ENCODE measurements around the gene GRAPL.
"Not testable (repeated sequence)": the region's sequence is repeated elsewhere in the genome, so short reads cannot be mapped to it uniquely, and the experiment has no call there.

GRAPL gene

DNA sequence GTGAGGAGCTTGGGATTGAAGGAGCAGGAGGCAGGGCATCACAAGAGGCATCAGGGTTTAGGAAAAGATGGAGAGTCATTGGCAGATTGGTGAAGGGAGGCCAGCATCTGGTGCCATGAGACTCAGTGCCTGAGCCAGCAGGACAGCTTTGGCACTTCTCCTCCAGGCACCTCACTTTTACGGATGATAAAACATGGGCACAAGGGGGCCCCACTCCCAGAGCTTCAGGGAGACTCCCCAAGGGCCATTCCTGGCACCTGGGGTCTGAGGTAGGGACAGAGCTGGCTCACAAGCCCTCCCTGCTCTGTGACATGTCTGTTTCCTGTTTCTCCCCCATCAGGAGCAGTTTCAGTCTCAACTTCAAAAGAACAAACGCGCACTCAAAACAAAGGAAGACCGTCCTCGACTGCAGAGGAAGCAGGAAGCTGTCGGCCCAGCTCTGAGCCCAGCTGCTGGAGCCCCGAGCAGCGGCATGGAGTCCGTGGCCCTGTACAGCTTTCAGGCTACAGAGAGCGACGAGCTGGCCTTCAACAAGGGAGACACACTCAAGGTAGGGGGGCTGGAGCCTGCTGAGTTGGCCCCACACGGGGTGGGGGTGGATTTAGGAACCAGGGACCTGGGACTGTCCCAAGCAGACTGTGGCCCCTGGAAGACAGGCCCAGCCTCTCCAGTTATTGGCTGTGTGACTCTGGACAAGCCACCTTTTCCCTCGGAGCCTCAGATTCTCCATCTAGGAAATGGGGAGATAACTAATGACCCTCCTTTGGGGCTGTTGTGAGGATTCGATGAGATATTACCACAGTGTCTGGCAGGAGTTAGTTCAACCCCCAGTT, at the start of gene GRAPL:
TSS of gene GRAPL (plus strand) at position 442 of the 833 bp plus-strand sequence. CDS start at position 473, 31 bp downstream.
- not testable (repeated sequence) for DNase-seq (ENCODE audit: low spot score)

DNA sequence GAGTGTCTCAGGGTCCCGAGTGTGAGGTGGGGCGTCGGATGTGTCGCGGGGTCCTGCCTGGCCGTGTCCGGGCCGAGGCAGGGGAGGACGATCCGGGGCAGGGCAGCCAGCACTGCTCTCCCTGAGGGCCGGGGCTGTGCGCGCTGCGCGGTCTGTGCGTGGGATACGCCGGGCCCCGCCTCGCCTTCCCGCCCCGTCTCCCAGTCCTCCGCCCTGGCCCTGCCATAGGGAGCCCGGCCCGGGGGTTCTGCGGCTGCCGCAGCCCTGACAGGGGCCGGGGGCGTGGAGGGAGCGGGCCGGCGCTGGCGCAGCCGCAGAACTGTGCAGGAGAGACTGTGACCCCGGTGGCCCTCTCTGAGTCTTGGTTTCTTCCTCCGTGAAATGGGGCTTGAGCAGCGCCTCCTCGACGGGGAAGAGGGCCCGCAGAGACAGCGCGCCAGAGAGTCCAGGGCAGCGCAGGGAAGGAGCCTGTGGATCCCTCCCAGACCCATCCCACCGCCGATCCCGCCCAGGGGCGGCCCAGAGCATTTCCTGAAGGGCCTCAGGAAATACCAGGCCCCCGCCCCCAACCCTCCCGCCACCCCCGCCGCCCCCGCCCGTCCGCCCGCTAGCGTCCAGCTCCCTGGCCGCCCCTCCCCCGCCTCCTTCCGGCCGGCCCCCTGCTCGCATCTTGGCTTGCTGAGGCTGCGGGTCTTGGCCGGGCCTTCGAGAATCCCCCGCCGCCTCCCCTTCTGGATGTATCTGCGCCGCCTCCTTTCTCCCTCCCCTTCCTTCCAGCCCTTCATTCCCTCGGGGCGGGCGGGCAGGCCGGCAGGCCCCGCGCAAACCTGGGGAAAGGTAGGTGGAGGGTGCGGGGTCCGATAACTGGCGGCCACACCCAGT, 38.3 kb upstream of the GRAPL start:
- DNase-seq (ENCODE audit: low spot score): not testable (repeated sequence)

DNA sequence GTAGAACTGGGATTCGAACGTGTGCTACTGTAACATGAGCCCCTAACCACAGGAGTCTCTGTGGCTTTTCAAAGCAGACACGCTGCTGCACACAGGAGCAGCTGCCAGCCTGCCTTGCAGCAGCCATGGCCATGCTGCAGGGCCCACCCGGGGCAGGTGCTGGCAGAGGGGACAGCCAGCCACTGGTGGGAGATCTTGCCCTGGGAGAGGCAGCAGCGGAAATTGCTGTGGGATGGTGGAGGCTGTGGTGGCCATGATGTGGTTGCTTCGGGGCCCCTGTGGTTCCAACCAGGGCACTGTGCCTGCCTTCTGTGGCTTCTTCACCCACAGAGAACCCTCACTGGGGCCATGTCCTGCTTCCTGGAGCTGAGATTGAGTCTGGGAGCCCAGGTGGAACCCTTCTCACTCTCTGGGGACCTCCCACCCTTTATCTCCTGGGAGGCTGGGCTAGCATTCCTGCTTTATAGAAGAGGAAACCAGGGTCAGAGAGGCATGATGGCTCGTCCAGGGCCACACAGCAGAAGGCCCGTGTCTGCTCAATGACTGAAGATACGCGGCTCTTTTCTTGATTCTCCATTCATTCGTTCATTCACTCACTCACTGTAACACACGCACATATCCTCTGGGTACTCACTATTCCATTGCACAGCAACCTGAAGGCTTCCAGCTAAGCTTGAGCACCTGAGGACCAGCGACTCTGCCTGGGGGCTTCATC, 37.2 kb upstream of the GRAPL start:
- DNase-seq (ENCODE audit: low spot score): not testable (repeated sequence)

- peak; percentile 68 for DNase-seq (ENCODE audit: low spot score)
Measured at GRCh38 chr17:19092737-19093683, 34.4 kb upstream of the GRAPL start.

DNA sequence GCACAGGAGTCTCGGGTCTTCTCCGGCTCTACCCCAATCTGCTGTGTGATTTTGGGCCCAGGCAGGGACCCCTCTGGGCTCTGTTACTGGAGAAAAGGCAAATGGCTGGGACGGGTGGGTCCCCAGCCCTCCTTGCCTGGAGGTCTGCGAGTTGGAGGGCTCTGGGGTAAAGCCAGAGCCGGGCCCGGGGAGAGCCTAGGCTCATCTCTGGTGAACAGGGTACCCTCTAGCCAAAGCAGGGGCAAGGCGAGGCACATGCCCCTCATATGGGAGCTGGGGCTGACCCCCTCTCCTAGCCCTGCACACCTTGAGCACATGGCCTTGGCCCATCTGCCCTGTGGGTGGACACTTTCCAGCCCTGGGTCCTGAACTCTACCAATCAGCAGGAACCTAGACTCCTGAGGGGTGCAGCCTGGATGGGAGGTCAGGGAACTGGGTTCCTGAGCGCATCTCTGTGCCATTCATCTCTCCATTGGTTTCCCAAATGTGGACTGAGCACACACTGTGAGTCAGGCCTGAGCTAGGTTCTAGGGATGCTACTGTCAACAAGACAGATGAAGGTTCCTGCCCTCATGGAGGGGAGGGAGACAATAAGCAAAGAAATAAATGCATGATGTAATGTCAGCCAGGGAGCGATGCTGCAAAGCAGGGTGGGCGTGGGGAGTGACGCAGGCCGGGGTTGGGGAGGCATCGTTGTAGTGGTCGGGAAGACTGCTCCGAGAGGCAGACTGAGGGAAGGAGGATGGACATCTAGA, 33.5 kb upstream of the GRAPL start:
- not testable (repeated sequence) for DNase-seq (ENCODE audit: low spot score)

DNA sequence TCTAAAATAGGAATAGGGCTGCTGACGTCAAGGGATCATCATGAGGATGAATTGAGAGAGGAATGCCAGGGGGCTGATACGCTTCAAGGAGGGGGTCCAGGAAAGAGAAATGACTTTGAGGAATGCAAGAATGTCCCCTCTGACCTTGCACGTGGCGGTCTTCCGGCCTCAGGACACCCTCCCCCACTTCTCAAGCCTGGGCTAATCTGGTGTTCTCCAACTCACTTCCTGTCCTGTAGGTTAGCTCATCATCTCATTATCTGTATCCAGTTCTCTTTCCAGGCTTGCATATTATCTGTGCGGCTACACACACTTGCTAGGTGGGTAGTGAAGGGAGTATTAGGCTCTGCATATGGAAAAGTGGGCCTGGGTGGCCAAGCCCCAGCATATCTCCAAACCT, 18.9 kb upstream of the GRAPL start:
- not testable (repeated sequence) for DNase-seq (ENCODE audit: low spot score)

DNA sequence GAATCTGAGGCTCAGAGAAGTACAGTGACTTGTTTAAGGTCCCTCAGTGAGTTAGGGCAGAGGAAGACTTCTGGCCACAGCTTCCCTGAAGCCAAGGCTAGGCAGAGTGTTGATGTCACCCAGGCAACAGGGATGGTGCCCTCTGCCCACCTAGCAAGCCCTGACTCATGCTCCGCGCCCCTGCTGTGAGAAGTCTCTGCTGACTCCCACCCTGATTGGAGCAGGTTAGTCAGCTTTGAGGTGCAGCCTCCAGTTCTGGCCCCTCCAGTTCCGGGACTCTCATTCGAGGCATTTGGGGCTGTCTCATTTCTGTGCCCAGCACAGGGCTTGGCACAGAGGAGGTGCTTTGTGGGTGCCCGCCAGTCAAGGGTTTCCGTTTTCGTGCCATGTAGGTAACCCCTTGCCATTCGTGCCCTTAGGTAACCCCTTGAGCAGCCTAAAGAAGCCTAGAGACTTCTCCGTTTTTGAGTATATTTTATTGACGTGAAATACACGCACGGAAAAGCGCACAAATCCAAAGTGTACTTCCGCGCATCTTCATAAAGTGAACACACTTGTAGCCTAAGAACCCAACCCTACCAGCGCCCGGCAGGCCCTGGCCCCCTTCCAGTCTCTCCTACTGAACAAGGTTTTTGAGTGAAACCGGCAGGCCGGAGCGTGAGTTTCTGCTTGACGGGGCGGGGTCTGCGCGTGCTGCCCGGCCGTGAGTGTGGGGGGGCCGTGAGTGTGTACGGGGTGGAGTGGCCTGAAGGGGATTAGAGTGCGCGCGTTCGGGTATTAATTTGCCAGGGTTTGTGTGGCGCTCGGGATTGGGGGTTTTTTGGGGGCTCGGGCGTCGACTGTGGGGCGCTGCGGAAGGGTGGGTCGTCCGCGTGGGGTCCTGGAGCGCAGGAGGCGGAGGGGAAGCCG, 16.9 kb upstream of the GRAPL start:
- not testable (repeated sequence) for DNase-seq (ENCODE audit: low spot score)

DNA sequence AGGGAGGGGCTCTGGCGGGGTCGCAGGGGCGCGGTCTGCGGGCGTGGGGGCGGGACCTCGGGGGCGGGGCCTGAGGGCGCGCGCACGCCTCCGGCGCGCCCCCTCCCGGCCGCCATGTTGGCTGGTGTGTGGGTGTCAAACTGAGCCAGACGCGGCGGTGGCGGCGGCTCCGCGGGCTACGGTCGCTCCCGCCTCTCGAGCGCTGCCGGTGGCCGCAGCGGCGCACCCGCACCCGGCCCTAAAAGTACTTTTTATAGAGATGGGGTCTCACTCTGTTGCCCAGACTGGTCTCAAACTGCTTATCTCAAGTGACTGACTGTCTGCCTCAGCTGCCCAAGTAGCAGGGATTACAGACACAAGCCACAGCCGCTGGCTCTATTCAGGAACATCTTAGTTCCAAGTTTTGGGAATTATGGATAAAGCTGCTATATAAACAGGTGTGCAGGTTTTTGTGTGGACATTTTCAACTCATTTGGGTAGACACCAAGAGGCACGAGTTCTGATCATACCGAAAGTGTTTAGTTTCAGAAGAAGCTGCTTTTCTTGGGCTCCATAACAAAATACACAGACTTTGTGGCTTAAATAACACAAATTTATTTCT, 16.2 kb upstream of the GRAPL start:
- peak; percentile 8 for DNase-seq (ENCODE audit: low spot score)

- peak; percentile 36 for DNase-seq (ENCODE audit: low spot score)
Measured at GRCh38 chr17:19111801-19112458, 15.5 kb upstream of the GRAPL start.

- DNase-seq (ENCODE audit: low spot score): peak; percentile 63
Measured at GRCh38 chr17:19112459-19112826, 14.9 kb upstream of the GRAPL start.

DNA sequence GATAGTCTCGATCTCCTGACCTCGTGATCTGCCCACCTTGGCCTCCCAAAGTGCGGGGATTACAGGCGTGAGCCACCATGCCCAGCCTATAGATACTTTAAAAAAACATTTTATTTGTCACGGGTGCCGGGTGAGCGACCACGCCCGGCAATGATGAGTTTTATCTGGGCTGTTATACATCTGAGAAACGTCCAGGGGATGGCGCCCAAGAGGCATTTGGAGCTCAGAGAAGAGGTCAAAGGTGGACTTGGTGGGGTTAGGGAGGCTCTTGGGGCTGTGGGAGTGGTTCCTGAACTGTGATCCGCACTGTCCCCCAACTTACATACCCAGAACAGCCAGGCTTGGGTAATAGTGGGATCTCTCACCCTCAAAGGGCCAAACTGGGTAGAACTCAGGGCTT, 8.7 kb upstream of the GRAPL start:
- DNase-seq (ENCODE audit: low spot score): not testable (repeated sequence)

- not testable (repeated sequence) for DNase-seq (ENCODE audit: low spot score)
Measured at GRCh38 chr17:19125289-19125688, 2.1 kb upstream of the GRAPL start.

GRCh38 chr17:19129500-19129899, 2.1 kb downstream of the GRAPL start:
- not testable (repeated sequence) for DNase-seq (ENCODE audit: low spot score)

- DNase-seq (ENCODE audit: low spot score): not testable (repeated sequence)
Measured at GRCh38 chr17:19131108-19131507, 3.7 kb downstream of the GRAPL start.

GRCh38 chr17:19131772-19132171, 4.4 kb downstream of the GRAPL start:
- DNase-seq (ENCODE audit: low spot score): not testable (repeated sequence)

DNA sequence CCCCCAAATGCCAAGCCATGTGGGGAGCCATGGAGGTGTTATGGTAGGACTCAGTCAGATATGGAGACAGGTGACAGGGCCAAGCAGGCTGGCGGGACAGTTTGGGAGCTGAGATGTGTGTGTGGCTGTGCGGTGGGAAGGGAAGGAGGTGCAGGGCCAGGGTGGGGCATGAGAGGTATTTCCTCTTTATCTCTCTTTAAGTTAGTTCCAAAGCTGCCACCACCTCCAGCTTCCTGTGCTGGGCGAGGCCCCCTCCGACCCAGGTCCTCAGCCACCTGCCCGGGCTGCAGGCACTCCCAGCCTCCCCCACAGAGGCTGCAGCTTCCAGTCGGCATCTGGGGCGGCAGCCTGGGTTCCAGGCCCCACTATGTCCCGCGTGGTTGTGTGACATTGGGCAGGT, 6.4 kb downstream of the GRAPL start:
- not testable (repeated sequence) for DNase-seq (ENCODE audit: low spot score)

- DNase-seq (ENCODE audit: low spot score): not testable (repeated sequence)
Measured at GRCh38 chr17:19135391-19135790, 8.0 kb downstream of the GRAPL start.

DNA sequence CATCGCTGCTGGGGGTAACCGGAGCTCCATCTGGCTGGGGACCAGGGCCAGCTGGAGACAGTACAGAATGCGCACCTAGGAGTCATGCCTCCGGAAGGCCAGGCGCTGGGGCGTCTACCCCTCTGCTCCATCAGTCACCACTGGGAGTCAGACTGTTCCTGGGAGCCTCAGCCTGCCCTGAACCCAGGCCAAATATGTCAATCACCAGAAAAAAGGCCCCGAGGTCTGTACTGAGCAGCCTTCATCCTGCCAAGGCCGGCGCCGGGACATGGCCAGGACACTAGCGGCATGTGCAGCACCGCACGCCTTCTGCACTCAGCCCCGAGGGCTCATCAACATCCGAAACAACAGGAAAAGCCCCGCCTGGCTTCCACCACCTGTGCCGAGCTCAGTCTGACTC, 8.7 kb downstream of the GRAPL start:
- DNase-seq (ENCODE audit: low spot score): not testable (repeated sequence)
